ENCODE measurements around the gene SSUH2.

GRCh38 chr3:8584661-8585060 is 59.9 kb downstream of the SSUH2 start:
- TF ChIP-seq, protein P1, sequence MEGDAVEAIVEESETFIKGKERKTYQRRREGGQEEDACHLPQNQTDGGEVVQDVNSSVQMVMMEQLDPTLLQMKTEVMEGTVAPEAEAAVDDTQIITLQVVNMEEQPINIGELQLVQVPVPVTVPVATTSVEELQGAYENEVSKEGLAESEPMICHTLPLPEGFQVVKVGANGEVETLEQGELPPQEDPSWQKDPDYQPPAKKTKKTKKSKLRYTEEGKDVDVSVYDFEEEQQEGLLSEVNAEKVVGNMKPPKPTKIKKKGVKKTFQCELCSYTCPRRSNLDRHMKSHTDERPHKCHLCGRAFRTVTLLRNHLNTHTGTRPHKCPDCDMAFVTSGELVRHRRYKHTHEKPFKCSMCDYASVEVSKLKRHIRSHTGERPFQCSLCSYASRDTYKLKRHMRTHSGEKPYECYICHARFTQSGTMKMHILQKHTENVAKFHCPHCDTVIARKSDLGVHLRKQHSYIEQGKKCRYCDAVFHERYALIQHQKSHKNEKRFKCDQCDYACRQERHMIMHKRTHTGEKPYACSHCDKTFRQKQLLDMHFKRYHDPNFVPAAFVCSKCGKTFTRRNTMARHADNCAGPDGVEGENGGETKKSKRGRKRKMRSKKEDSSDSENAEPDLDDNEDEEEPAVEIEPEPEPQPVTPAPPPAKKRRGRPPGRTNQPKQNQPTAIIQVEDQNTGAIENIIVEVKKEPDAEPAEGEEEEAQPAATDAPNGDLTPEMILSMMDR (IDR thresholded peaks at IDR 0.05) = no peak
- no peak for TF ChIP-seq POLR2A (IDR thresholded peaks at IDR 0.05)

Measured in uterus (tissue), 2 donors.